CD4-positive, alpha-beta T cell treated with Interleukin-17A for 4 hours (primary cell): Measurements from ENCODE around the gene EMILIN1.

Source experiments
- DNase-seq: peaks from one replicate; pipeline ENCODE4 v3.0.0-alpha.2; 2020; ENCODE audit warnings: mixed read lengths

EMILIN1 gene

DNA sequence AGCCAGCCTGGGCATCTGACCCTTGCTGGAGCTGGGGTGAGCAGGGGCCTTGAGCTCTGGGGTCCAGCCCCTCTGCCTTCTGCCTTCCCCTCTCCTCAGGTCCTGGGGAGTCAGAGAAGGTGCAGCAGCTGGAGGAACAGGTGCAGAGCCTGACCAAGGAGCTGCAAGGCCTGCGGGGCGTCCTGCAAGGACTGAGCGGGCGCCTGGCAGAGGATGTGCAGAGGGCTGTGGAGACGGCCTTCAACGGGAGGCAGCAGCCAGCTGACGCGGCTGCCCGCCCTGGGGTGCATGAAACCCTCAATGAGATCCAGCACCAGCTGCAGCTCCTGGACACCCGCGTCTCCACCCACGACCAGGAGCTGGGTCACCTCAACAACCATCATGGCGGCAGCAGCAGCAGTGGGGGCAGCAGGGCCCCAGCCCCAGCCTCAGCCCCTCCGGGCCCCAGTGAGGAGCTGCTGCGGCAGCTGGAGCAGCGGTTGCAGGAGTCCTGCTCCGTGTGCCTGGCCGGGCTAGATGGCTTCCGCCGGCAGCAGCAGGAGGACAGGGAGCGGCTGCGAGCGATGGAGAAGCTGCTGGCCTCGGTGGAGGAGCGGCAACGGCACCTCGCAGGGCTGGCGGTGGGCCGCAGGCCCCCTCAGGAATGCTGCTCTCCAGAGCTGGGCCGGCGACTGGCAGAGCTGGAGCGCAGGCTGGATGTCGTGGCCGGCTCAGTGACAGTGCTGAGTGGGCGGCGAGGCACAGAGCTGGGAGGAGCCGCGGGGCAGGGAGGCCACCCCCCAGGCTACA is 3.8 kb downstream of the EMILIN1 start:
- no peak for DNase-seq

GRCh38 chr2:27082773-27083409 is 4.5 kb downstream of the EMILIN1 start:
- no peak for DNase-seq

DNA sequence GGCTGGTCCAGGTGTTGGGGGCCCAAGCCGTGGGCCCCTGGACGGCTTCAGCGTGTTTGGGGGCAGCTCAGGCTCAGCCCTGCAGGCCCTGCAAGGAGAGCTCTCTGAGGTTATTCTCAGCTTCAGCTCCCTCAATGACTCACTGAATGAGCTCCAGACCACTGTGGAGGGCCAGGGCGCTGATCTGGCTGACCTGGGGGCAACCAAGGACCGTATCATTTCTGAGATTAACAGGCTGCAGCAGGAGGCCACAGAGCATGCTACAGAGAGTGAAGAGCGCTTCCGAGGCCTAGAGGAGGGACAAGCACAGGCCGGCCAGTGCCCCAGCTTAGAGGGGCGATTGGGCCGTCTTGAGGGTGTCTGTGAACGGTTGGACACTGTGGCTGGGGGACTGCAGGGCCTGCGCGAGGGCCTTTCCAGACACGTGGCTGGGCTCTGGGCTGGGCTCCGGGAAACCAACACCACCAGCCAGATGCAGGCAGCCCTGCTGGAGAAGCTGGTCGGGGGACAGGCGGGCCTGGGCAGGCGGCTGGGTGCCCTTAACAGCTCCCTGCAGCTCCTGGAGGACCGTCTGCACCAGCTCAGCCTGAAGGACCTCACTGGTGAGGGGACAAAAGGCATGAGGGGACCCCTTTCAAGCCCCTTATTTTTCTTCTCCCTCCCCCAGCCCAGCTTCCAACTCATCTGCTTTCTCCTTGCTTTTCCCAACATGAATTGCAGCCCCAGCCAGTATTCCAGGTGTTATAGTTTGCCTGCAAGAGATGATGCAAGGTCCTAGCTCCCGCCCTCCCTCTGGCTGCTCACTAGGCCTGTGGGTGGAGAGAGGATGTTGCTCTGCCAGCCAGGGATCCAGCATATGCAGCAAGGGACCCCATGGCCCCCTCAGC is 5.2 kb downstream of the EMILIN1 start:
- no peak for DNase-seq

DNA sequence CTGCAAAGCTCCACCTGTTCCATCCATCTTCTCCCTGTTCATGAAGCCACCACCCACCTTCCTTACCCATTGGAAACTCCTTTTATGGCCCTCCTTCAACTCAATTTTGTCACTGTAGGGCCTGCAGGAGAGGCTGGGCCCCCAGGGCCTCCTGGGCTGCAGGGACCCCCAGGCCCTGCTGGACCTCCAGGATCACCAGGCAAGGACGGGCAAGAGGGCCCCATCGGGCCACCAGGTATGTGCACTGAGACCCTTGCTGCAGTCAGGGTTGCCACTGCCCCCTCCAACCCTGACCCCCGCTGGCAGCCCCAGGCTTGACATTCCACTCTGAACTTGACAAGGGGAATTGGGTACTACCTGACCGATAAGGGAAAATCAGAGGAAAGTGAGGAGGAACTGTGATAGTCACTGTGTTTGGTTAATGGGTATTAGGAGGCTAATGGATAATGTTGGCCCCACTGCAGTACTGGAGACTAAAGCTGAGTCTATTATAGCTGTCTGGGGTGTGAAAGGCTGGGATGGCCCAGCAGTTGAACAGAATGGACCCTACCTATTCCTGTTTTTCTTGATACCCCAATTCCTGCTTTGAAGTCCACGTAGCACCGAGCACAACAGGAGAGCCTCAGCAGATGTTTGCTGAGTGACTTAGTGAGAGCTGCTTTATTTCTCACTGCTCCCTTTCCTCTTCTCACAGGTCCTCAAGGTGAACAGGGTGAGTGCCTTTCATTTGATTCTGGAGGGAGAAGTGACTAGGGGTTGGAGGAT is 6.1 kb downstream of the EMILIN1 start:
- no peak for DNase-seq

DNA sequence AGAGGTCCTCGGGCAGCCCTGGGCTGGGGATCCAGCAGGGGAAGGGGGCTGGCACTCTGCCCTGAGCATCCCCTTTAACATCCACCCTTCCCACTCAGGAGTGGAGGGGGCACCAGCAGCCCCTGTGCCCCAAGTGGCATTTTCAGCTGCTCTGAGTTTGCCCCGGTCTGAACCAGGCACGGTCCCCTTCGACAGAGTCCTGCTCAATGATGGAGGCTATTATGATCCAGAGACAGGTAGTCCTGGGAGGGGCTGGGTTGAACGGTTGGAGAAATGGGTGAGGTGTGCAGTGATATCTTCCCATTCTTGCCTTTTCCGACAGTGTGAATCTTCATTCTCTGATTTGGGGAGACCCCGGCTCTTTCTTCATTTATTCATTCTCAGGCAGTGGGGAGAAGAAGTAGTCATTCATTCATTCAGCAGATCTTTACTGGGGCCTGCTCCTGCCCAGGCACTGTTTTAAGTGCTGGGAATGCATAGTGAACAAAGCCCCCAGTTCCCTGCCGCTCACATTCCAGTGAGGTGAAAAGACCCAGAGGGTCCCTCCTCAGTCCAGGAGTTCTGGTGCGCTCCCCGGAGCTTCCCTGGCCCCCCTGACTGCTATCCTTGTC is 6.8 kb downstream of the EMILIN1 start:
- DNase-seq: no peak

DNA sequence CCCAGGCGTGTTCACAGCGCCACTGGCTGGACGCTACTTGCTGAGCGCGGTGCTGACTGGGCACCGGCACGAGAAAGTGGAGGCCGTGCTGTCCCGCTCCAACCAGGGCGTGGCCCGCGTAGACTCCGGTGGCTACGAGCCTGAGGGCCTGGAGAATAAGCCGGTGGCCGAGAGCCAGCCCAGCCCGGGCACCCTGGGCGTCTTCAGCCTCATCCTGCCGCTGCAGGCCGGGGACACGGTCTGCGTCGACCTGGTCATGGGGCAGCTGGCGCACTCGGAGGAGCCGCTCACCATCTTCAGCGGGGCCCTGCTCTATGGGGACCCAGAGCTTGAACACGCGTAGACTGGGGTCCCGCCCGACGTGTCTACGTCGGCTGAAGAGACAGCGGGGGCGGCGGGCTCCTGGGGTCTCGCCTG is 7.3 kb downstream of the EMILIN1 start:
- DNase-seq: peak; percentile 40

GRCh38 chr2:27086090-27086723 is 7.8 kb downstream of the EMILIN1 start:
- peak; percentile 99 for DNase-seq

DNA sequence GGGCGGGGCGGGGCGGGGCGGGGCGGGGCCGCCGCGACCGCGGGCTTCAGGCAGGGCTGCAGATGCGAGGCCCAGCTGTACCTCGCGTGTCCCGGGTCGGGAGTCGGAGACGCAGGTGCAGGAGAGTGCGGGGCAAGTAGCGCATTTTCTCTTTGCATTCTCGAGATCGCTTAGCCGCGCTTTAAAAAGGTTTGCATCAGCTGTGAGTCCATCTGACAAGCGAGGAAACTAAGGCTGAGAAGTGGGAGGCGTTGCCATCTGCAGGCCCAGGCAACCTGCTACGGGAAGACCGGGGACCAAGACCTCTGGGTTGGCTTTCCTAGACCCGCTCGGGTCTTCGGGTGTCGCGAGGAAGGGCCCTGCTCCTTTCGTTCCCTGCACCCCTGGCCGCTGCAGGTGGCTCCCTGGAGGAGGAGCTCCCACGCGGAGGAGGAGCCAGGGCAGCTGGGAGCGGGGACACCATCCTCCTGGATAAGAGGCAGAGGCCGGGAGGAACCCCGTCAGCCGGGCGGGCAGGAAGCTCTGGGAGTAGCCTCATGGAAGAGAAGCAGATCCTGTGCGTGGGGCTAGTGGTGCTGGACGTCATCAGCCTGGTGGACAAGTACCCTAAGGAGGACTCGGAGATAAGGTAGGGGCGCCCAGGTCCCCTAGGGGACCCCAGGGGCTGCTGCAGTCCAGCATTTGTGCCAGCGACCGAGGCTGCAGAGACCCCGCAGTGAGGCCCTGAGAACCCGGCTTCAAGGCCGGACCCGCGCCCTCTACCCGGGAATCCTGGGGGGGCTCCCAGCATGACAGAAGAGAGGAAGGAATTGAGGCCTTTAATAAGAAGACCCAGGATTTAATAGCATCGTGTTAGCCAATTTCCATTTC is 8.5 kb downstream of the EMILIN1 start, which contains the start of gene KHK:
Gene KHK, plus strand, starts transcription at position 49 of the 870 bp plus-strand sequence. Its CDS starts 488 bp downstream, at position 537.
- DNase-seq: no peak

DNA sequence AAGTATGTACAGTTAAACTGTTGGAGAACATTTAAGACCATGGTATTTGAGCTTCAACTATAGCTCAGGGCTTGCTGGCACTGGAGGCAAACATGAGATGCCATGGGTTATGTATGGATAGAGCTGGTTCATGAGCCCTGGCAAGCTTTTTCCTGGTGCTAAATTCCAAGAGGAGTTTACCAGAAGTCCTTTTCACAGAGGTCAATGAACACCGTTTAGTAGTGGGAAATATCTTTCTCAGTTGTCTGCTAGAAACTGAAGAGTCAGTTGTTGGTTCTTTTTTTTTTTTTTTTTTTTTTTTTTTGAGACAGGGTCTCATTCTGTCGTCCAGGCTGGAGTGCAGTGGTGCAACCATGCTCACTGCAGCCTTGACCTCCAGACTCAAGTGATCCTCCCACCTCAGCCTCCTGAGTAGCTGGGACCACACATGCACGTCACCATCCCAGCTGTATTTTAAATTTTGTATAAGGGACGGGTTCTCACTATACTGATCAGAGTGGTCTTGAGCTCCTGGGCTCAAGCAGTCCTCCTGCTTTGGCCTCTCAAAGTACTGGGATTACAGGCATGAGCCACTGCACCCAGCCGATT is 9.5 kb downstream of the EMILIN1 start:
- DNase-seq: no peak

DNA sequence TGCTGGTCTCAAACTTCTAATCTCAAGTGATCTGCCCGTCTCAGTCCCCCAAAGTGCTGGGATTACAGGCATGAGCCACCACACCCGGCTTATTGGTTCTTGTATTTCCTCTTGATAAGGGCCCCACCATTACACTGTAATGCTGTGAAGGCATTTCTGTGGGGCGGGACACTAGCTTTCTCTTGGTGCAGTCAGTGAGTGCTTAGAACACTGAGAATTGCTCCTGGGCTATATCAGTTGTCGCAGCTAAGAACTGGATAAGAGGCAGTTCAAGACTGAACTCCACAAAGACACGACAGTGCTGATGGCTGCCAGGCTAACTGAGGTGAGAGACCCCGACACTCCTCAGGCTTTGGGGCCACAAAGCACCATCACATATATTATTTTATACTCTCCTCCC is 10.2 kb downstream of the EMILIN1 start:
- no peak for DNase-seq

- DNase-seq: no peak
Measured at GRCh38 chr2:27089111-27089954, 10.9 kb downstream of the EMILIN1 start.

DNA sequence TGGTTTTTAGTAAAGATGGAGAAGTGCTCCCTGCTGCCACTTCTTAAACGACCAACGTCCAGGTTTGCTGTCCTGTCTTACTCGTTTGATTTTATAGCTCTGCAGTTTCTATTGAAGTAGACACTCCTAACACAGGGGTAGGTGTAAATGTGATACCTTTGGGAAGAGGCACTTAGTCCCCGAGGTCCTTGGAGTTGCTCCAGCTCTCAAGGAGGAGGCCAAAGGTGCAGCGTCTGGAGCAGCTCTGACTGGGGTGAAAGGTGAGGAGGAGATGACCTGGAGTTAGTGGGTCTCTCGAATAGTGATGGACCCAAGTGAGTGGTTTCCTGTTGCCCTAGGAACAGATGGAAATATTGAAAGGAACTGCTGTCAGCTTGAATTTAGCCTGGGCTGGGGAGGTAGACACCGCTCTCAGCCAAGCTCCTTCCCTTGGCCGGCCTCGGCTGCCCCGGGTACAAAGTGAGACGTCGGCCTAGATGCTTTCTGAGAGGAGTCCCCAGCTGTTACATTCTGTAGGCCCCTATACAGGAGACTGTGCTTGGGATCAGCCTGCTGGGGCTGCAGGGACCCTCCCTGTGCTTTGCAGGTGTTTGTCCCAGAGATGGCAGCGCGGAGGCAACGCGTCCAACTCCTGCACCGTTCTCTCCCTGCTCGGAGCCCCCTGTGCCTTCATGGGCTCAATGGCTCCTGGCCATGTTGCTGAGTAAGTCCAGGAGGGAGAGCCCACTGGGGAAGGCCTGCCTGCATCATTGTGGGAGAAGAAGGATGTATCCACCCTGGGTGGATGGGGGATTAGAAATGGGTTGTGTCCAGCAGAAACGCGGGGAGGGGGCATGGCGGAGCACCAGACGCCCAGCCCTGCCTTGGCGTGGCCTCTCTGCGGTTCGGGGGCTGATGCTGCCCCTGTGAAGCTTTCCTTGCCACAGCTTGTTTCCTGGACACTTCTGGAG is 13.6 kb downstream of the EMILIN1 start:
- no peak for DNase-seq

DNA sequence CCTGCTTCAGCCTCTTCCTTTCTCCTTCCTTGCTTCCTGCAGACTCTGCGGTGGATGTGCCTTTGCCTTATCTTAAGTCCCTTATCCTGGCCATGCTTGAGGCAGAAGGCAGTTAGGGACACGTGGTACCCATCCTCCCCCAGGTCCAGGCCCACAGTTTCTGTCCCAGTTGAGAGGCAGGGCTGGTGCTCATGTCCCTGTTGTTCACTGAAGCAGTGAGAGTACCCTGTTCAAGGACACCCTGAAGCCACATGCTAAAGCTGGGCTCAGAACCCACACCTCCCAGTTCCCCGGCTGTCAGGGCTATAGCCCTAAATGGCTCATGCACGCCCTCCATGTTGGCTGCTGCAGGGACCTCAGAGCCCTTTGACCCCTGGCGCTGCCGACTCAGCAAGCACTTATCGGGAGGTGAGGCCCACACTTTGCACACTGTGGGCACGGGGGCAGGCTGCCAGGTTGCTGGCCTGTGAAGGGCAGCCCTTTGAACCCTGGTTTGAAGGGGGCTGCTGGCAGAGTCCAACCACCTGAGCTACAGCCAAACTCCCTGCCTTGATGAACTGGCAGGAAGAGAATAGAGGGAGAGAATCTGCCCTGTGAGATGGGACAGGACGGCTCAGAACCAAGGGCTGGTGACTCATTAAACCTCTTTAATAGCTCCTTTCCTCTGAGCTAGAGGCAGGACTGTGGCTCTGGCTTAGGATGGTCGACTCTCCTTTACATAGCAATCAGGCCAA is 14.4 kb downstream of the EMILIN1 start:
- no peak for DNase-seq

- DNase-seq: no peak
Measured at GRCh38 chr2:27093430-27094352, 15.3 kb downstream of the EMILIN1 start.

- DNase-seq: no peak
Measured at GRCh38 chr2:27094353-27094984, 16.1 kb downstream of the EMILIN1 start.

DNA sequence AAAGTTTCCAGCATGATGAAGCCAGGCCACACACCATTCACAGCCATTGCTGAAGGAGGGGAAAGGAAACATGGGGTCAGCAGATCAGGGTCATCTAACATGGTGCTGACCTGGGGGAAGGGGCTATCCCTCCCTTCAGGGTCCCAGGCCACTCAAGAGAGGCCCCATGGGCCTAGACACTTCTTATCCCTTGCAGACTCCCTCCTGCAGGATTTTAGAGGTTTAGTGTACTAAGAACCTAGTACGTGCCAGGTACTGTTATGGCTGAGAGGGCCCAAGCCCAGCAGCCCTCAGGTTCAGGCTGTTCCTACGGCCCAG is 17.0 kb downstream of the EMILIN1 start:
- DNase-seq: no peak
